NCI-H1436 treated with DMSO at 0.1 percent for 48 hours (cell line): Measurements from ENCODE around the gene RASGRF1.
"Not testable (repeated sequence)": the region's sequence is repeated elsewhere in the genome, so short reads cannot be mapped to it uniquely, and the experiment has no call there.

ENCODE experiments used
- DNase-seq: peaks from one replicate; lab custom pipeline; 2025; lab: John Stamatoyannopoulos, UW

The RASGRF1 gene

GRCh38 chr15:78929536-78930264, 160.9 kb downstream of the RASGRF1 start:
- no peak for DNase-seq

GRCh38 chr15:78928616-78929093, 161.9 kb downstream of the RASGRF1 start:
- no peak for DNase-seq

GRCh38 chr15:78928176-78928575, 162.4 kb downstream of the RASGRF1 start:
- not testable (repeated sequence) for DNase-seq

GRCh38 chr15:78927077-78927790, 163.3 kb downstream of the RASGRF1 start:
- DNase-seq = no peak

GRCh38 chr15:78925956-78926743, 164.4 kb downstream of the RASGRF1 start:
- no peak for DNase-seq

GRCh38 chr15:78925076-78925624, 165.4 kb downstream of the RASGRF1 start:
- no peak for DNase-seq

- no peak for DNase-seq
Observed at GRCh38 chr15:78923480-78924360, 166.9 kb downstream of the RASGRF1 start.

- no peak for DNase-seq
Observed at GRCh38 chr15:78923015-78923414, 167.6 kb downstream of the RASGRF1 start.

- no peak for DNase-seq
Observed at GRCh38 chr15:78922527-78922926, 168.1 kb downstream of the RASGRF1 start.

GRCh38 chr15:78921940-78922339, 168.6 kb downstream of the RASGRF1 start:
- no peak for DNase-seq

- DNase-seq = no peak
Observed at GRCh38 chr15:78921517-78921916, 169.1 kb downstream of the RASGRF1 start.

GRCh38 chr15:78917888-78918287, 172.7 kb downstream of the RASGRF1 start:
- DNase-seq = no peak

GRCh38 chr15:78916088-78916487, 174.5 kb downstream of the RASGRF1 start:
- DNase-seq = no peak

GRCh38 chr15:78915341-78916087, 175.1 kb downstream of the RASGRF1 start:
- no peak for DNase-seq

GRCh38 chr15:78914027-78914764, 176.4 kb downstream of the RASGRF1 start:
- DNase-seq = no peak

GRCh38 chr15:78913012-78913411, 177.6 kb downstream of the RASGRF1 start:
- no peak for DNase-seq

- DNase-seq = no peak
Observed at GRCh38 chr15:78912316-78912715, 178.3 kb downstream of the RASGRF1 start.

- no peak for DNase-seq
Observed at GRCh38 chr15:78910271-78910670, 180.3 kb downstream of the RASGRF1 start.
